ENCODE data around the gene ELMO2.

The ELMO2 gene

GRCh38 chr20:46367234-46367633 lies 39.2 kb downstream of the ELMO2 start:
- no peaks in the 10 kb centered on the region for H3K27me3 ChIP-seq (ENCODE audit: insufficient read depth, insufficient read length)
- peaks cover 74% of the 10 kb centered on the region for H3K36me3 ChIP-seq (ENCODE audit: insufficient read depth, insufficient read length, low read length)
- no peak overlapping the region for H3K4me3 ChIP-seq (ENCODE audit: insufficient read length, low read depth)
- TF ChIP-seq SUZ12 (IDR thresholded peaks at IDR 0.05; ENCODE audit: extremely low read depth, insufficient read depth, insufficient read length) (no peak), ZNF274 (IDR thresholded peaks at IDR 0.05; ENCODE audit: low read depth, low read length) (no peak), YY1 (IDR thresholded peaks at IDR 0.05; ENCODE audit: insufficient read depth, insufficient read length) (no peak)
- no peak overlapping the region for H3K9ac ChIP-seq (ENCODE audit: insufficient read length, low read depth)
- no peaks in the 10 kb centered on the region for H3K9me3 ChIP-seq (ENCODE audit: insufficient read depth, low read length)
- no peaks in the 10 kb centered on the region for H3K4me1 ChIP-seq (ENCODE audit: insufficient read depth, insufficient read length)
- no peak for DNase-seq (ENCODE audit: low read depth, low spot score)

DNA sequence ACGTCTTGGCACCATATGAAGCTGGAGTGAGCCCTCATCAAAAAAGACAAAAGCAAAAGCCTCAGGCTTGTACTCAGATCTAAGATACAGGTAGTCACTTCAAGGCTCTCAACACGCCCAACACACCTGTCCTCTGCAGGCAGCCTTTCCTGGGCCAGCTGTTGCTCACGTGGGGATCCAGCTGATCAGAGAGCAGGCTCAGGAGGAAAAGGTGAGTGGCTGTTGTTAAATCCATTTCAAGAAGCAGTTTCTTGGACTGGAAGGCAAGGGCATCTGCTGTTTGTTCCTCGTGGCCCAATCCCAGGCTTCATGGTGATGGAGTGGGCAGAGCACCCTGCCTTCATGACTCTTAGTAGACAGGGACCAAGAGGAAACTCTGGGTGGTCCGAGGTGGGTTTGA lies 39.6 kb downstream of the ELMO2 start:
- no peak overlapping the region for H3K9ac ChIP-seq (ENCODE audit: insufficient read length, low read depth)
- H3K4me3 ChIP-seq (ENCODE audit: insufficient read length, low read depth), result no peak overlapping the region
- TF ChIP-seq ZNF274 (IDR thresholded peaks at IDR 0.05; ENCODE audit: low read depth, low read length) (no peak), SUZ12 (IDR thresholded peaks at IDR 0.05; ENCODE audit: extremely low read depth, insufficient read depth, insufficient read length) (no peak), YY1 (IDR thresholded peaks at IDR 0.05; ENCODE audit: insufficient read depth, insufficient read length) (no peak)
- no peak for DNase-seq (ENCODE audit: low read depth, low spot score)
- no peaks in the 10 kb centered on the region for H3K9me3 ChIP-seq (ENCODE audit: insufficient read depth, low read length)
- H3K4me1 ChIP-seq (ENCODE audit: insufficient read depth, insufficient read length), result no peaks in the 10 kb centered on the region
- no peaks in the 10 kb centered on the region for H3K27me3 ChIP-seq (ENCODE audit: insufficient read depth, insufficient read length)
- H3K36me3 ChIP-seq (ENCODE audit: insufficient read depth, insufficient read length, low read length), result peaks cover 74% of the 10 kb centered on the region

DNA sequence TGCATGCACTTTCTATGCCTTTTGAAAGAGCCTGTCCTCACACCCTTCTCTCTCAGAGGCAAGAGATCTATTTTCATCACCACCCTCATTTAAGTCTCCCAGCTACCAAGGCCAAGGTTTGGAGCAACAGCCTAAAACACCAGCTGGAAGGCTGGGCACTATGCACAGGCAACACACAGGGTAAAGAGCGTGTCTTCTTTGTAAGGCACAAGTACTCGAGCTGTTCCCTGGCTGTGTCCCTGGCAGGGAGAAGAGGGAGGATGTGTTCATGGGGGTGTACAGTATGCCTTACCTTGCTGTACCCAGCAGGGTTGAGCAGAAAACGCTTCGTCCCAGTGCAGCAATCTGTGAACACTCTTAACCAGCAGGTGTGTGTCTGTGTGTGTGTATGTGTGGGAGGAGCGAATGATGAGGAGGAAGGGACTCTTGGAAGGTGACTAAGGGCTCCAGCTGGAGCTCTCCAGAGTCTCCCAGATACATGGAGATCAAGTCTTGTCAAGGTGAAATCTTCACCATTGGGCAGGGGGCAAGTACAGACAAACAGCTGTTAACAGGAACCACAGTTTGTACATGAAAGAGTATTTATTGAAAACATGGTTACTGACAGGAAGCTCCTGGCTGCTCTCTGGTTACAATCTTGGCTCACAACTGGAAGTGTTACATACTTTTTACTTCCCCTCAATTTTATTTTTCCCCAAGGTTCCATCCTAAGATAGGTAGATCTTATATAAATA lies 40.8 kb downstream of the ELMO2 start:
- H3K36me3 ChIP-seq (ENCODE audit: insufficient read depth, insufficient read length, low read length), result peaks cover 74% of the 10 kb centered on the region
- no peak overlapping the region for H3K4me3 ChIP-seq (ENCODE audit: insufficient read length, low read depth)
- no peaks in the 10 kb centered on the region for H3K27me3 ChIP-seq (ENCODE audit: insufficient read depth, insufficient read length)
- H3K9ac ChIP-seq (ENCODE audit: insufficient read length, low read depth), result no peak overlapping the region
- no peak for TF ChIP-seq ZNF274 (IDR thresholded peaks at IDR 0.05; ENCODE audit: low read depth, low read length)
- TF ChIP-seq YY1 (IDR thresholded peaks at IDR 0.05; ENCODE audit: insufficient read depth, insufficient read length), result no peak
- TF ChIP-seq SUZ12 (IDR thresholded peaks at IDR 0.05; ENCODE audit: extremely low read depth, insufficient read depth, insufficient read length), result no peak
- H3K9me3 ChIP-seq (ENCODE audit: insufficient read depth, low read length), result no peaks in the 10 kb centered on the region
- H3K4me1 ChIP-seq (ENCODE audit: insufficient read depth, insufficient read length), result no peaks in the 10 kb centered on the region
- DNase-seq (ENCODE audit: low read depth, low spot score), result no peak

DNA sequence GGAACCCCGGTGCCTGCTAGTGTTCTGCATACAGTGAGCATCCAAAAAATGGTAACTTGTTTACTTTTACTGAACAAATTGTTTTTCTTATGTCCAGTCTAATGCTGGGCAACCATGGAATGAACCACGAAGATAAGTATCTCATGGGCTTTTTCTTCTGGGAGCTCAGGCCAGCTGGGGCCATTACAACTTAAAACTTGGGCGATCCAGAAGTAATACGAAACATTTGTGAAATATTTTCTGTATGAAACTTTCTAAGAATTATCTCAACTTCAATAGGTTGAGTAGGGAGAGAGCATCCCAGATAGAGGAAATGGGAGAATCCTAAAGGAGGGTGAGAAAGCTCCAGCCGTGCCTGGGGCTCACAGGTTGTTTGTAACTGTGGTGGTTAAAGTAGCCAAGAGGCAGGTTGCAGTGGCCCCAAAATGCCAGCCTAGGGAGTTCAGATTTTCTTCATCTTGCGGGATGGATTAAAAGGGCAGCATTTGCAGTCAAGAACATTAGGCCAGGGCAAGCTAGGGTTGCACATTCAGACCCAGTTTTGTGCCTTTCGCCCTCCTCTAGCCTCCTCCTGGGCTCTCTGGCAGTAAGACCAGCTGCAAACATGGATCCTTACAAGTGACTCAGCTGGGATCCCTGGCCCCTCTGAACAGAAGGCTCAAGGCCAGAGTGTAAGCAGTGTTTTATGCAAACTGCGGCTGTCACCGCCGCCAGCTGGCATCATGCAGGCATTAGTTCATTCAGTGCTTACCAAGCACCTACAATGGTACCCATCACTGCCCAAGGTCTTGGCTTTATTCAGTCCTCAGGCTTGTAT lies 41.5 kb downstream of the ELMO2 start:
- no peak for DNase-seq (ENCODE audit: low read depth, low spot score)
- Histone ChIP-seq H3K36me3 (ENCODE audit: insufficient read depth, insufficient read length, low read length) (peaks cover 69% of the 10 kb centered on the region), H3K9me3 (ENCODE audit: insufficient read depth, low read length) (no peaks in the 10 kb centered on the region), H3K9ac (ENCODE audit: insufficient read length, low read depth) (no peak overlapping the region), H3K27me3 (ENCODE audit: insufficient read depth, insufficient read length) (no peaks in the 10 kb centered on the region), H3K4me3 (ENCODE audit: insufficient read length, low read depth) (peak overlapping the region; percentile 43), H3K4me1 (ENCODE audit: insufficient read depth, insufficient read length) (no peaks in the 10 kb centered on the region)
- TF ChIP-seq SUZ12 (IDR thresholded peaks at IDR 0.05; ENCODE audit: extremely low read depth, insufficient read depth, insufficient read length) (no peak), YY1 (IDR thresholded peaks at IDR 0.05; ENCODE audit: insufficient read depth, insufficient read length) (no peak), ZNF274 (IDR thresholded peaks at IDR 0.05; ENCODE audit: low read depth, low read length) (no peak)

GRCh38 chr20:46363874-46364669 lies 42.3 kb downstream of the ELMO2 start:
- Histone ChIP-seq H3K4me1 (ENCODE audit: insufficient read depth, insufficient read length) (no peaks in the 10 kb centered on the region), H3K9me3 (ENCODE audit: insufficient read depth, low read length) (no peaks in the 10 kb centered on the region), H3K9ac (ENCODE audit: insufficient read length, low read depth) (peak overlapping the region; percentile 90), H3K4me3 (ENCODE audit: insufficient read length, low read depth) (peak overlapping the region; percentile 90), H3K36me3 (ENCODE audit: insufficient read depth, insufficient read length, low read length) (peaks cover 73% of the 10 kb centered on the region), H3K27me3 (ENCODE audit: insufficient read depth, insufficient read length) (no peaks in the 10 kb centered on the region)
- TF ChIP-seq YY1 (IDR thresholded peaks at IDR 0.05; ENCODE audit: insufficient read depth, insufficient read length) (no peak), ZNF274 (IDR thresholded peaks at IDR 0.05; ENCODE audit: low read depth, low read length) (no peak), SUZ12 (IDR thresholded peaks at IDR 0.05; ENCODE audit: extremely low read depth, insufficient read depth, insufficient read length) (no peak)
- peak; percentile 79 for DNase-seq (ENCODE audit: low read depth, low spot score)

DNA sequence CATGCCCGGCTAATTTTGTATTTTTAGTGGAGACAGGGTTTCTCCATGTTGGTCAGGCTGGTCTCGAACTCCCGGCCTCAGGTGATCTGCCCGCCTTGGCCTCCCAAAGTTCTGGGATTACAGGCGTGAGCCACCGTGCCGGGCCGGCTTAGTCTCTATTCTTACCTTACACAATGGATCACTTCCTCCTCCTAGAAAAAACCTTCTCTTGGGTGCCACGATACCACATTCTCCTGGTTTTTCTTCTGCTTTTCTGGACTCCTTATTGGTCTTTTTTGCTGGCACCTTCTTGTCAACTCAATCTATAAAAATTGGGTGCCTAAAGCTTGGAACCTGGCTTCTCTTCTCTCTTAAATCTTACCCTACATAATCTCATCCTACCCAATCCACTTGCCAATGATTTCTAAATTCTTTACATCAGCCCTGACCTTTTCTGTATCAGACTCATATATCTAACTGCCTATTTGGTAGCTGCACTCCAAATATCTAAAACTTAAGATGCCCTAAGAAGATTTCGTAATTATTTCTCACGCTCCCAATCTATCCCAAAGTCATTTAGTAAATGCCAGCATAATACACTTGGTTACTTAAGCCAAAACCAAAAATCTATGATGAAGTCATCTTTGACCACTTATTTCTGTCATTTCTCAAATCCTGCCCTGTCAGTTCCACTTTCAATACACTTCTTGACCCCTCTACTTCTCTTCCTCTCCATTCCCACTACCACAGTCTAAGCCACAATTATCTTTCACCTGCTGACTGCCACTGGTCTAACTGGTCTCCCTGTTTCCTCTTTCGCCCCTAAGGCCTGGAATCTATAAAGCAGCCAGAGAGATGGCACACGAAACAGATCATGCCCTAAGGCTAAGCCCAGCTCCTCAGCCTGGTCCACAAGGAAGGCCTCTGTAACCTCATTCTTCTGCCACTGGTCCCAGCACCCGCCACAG lies 43.2 kb downstream of the ELMO2 start:
- no peak for TF ChIP-seq ZNF274 (IDR thresholded peaks at IDR 0.05; ENCODE audit: low read depth, low read length)
- TF ChIP-seq SUZ12 (IDR thresholded peaks at IDR 0.05; ENCODE audit: extremely low read depth, insufficient read depth, insufficient read length), result no peak
- TF ChIP-seq YY1 (IDR thresholded peaks at IDR 0.05; ENCODE audit: insufficient read depth, insufficient read length), result no peak
- H3K4me3 ChIP-seq (ENCODE audit: insufficient read length, low read depth), result peak overlapping the region; percentile 90
- H3K9ac ChIP-seq (ENCODE audit: insufficient read length, low read depth), result peak overlapping the region; percentile 90
- H3K27me3 ChIP-seq (ENCODE audit: insufficient read depth, insufficient read length), result no peaks in the 10 kb centered on the region
- H3K4me1 ChIP-seq (ENCODE audit: insufficient read depth, insufficient read length), result no peaks in the 10 kb centered on the region
- H3K36me3 ChIP-seq (ENCODE audit: insufficient read depth, insufficient read length, low read length), result peaks cover 70% of the 10 kb centered on the region
- no peaks in the 10 kb centered on the region for H3K9me3 ChIP-seq (ENCODE audit: insufficient read depth, low read length)
- DNase-seq (ENCODE audit: low read depth, low spot score), result no peak
